Stimulated activated CD8-positive, alpha-beta memory T cell treated with anti-CD3 and anti-CD28 coated beads, Interleukin-12 subunit alpha, Interleukin-12 subunit beta, amount 100 ng/mL, for 4 hours (primary cell): ENCODE measurements around the gene B2M.
A peak's percentile ranks its signal among the peaks of the same experiment; 100 is the strongest.
"Not testable (repeated sequence)": the region's sequence is repeated elsewhere in the genome, so short reads cannot be mapped to it uniquely, and the experiment has no call there.

Source experiments
- DNase-seq: peaks from one replicate; pipeline ENCODE4 v3.0.0-alpha.2; 2020; ENCODE audit warnings: low read depth

B2M gene

GRCh38 chr15:44726136-44726535 is 14.8 kb downstream of the B2M start:
- no peak for DNase-seq

- DNase-seq = no peak
Measured at GRCh38 chr15:44726568-44727484, 15.5 kb downstream of the B2M start.

GRCh38 chr15:44727485-44728231 is 16.3 kb downstream of the B2M start:
- no peak for DNase-seq

- not testable (repeated sequence) for DNase-seq
Measured at GRCh38 chr15:44728232-44728575, 16.9 kb downstream of the B2M start.

- peak; percentile 88 for DNase-seq
Measured at GRCh38 chr15:44728576-44729407, 17.5 kb downstream of the B2M start.

GRCh38 chr15:44729408-44730127 is 18.3 kb downstream of the B2M start:
- no peak for DNase-seq

- DNase-seq = no peak
Measured at GRCh38 chr15:44734839-44735481, 23.6 kb downstream of the B2M start.

- DNase-seq = no peak
Measured at GRCh38 chr15:44735482-44736180, 24.3 kb downstream of the B2M start.

GRCh38 chr15:44736181-44736765 is 25.0 kb downstream of the B2M start, which contains the start of gene TRIM69:
Gene TRIM69 (plus strand): TSS chr15:44736528. CDS start chr15:44736705, 177 bp downstream.
- no peak for DNase-seq

GRCh38 chr15:44738340-44738984 is 27.1 kb downstream of the B2M start:
- DNase-seq = no peak

- not testable (repeated sequence) for DNase-seq
Measured at GRCh38 chr15:44739222-44739847, 28.0 kb downstream of the B2M start.

GRCh38 chr15:44743454-44743853 is 32.1 kb downstream of the B2M start:
- not testable (repeated sequence) for DNase-seq

- no peak for DNase-seq
Measured at GRCh38 chr15:44753345-44753744, 42.0 kb downstream of the B2M start.

- DNase-seq = no peak
Measured at GRCh38 chr15:44763187-44763586, 51.9 kb downstream of the B2M start.

GRCh38 chr15:44763848-44764247 is 52.5 kb downstream of the B2M start:
- DNase-seq = no peak

GRCh38 chr15:44765036-44765435 is 53.7 kb downstream of the B2M start:
- DNase-seq = no peak
